GM20000 (cell line): ENCODE results near the gene CEPT1.

Experiments used
- DNase-seq: peaks from one replicate; pipeline ENCODE4 v3.0.0; 2012; ENCODE audit warnings: low spot score
- TF ChIP-seq, protein P1 (sequence below): IDR thresholded peaks from 2 replicates; pipeline ENCODE4 v1.5.1; 2012; ENCODE audit warnings: mild to moderate bottlenecking, control low read depth; ENCODE audit errors: extremely low read depth, missing control alignments

CEPT1 gene

DNA sequence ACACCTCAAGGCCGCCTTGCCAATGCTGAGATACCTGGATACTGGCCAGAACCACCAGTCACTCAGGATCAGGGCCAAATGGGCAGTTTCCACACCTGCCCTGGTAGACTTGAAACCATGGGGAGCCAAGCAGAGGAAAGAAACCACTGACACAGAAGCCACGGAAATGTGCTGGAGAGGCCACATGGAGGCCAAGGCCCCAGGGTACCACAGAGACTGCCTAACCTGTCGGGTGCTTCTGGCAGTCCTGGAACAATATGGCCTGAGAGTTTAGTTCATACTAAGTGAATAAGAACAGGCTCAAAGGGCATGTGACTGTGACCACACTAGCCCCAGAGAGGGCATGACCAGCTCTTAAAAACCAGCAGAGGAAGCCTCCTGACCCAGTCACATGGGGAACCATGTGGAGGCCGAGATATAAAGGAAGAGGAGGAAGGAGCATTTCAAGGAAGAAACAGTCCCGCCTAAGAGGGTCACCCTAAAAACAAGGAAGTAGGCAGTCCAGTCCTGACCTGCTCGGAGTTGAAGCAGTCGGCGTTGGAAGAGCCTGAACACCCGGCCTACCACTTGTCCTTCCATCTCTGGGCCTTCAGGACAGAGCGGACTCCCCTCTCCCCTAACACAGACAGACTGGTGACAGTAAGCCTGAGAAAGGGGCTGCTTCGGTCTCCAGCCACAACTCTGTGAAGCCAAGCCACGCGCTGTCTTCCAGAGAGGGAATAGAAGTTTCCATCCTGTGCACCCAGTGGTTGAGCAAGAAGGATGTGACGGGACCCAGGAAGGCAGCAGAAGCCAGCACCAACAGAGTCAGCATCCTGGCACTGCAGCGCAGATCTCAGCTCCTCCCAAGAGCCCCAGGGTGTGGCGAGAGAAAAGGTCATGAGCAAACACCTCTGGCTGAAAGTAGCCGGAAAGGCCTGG, 60.1 kb downstream of the CEPT1 start, which contains the start of gene DENND2D:
TSS of gene DENND2D (minus strand) at position 766 of the 921 bp plus-strand sequence. CDS start at position 579, 187 bp downstream.
- no peak for DNase-seq
- TF ChIP-seq, protein P1, sequence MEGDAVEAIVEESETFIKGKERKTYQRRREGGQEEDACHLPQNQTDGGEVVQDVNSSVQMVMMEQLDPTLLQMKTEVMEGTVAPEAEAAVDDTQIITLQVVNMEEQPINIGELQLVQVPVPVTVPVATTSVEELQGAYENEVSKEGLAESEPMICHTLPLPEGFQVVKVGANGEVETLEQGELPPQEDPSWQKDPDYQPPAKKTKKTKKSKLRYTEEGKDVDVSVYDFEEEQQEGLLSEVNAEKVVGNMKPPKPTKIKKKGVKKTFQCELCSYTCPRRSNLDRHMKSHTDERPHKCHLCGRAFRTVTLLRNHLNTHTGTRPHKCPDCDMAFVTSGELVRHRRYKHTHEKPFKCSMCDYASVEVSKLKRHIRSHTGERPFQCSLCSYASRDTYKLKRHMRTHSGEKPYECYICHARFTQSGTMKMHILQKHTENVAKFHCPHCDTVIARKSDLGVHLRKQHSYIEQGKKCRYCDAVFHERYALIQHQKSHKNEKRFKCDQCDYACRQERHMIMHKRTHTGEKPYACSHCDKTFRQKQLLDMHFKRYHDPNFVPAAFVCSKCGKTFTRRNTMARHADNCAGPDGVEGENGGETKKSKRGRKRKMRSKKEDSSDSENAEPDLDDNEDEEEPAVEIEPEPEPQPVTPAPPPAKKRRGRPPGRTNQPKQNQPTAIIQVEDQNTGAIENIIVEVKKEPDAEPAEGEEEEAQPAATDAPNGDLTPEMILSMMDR, result no peak

DNA sequence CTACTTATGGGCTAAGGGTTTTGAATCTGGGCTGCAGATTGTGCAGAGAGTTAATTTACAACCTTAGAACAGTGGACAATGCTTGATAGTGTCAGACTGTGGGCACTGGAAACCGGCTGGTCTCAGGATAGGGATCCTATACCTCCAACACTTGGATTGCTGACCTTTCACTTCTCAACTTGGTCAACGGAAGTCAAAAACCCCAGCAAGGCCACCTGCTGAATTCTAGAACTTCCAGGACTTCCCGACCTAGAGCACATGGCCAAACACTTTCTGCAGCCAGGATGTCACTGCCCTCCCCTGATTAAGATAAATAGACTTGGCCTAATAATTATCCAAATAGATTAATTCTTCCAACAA, 60.8 kb downstream of the CEPT1 start:
- TF ChIP-seq, protein P1, result no peak
- no peak for DNase-seq

DNA sequence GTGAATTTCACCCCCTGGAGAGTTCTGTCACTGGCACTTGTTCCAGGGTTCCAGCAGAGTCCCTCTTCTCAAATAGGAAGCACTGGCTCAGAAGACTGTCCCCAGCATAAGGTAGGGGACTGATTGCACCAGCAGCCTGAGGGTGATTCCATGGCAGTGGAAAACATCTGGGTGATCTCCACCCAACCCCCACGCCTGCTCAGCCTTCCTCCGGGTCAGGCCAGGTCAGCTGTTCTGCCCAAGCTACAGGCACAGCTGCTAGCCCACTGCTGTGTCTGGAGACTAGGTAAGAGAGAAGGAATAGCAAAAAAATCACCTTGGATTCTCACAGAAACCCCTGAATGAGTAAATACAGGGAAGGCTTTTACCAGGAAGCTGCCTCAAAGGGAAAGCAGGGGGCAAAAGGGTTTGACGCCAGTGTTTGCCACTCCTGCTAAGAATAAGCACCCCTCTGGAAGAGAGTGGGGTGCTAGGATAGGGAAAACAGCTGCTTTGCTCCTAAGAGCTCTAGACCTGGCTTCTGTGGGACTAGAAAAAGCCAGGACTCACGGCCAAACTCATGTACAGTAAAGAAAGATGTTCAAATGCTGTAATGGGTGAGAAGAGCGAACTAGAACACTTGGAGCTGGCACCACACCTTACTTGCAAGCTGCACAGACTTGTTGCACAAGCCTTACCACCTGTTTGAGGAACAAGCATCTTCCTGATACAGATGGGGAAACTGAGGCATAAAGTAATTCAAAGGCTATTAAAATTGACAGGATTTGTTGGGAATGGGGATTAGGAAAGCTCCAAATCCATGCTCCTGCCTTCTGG, 61.5 kb downstream of the CEPT1 start:
- TF ChIP-seq, protein P1, result no peak
- DNase-seq, result no peak

DNA sequence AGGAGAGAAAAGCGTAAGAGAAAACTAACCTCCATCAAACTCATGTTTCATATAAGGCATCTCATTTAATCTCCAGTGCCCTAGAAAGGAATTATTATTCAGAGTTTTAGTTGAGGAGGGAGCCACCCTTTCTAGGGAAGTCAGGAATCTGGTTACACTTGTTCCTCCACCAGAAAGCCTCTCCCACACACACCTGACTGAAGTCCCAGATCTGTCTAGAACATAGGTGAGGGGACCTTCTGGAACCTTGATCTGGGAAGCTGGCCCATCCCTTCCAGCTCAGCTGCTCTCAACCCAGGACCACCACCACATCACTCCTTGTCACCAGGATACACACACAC, 62.3 kb downstream of the CEPT1 start:
- no peak for DNase-seq
- TF ChIP-seq, protein P1, result no peak

DNA sequence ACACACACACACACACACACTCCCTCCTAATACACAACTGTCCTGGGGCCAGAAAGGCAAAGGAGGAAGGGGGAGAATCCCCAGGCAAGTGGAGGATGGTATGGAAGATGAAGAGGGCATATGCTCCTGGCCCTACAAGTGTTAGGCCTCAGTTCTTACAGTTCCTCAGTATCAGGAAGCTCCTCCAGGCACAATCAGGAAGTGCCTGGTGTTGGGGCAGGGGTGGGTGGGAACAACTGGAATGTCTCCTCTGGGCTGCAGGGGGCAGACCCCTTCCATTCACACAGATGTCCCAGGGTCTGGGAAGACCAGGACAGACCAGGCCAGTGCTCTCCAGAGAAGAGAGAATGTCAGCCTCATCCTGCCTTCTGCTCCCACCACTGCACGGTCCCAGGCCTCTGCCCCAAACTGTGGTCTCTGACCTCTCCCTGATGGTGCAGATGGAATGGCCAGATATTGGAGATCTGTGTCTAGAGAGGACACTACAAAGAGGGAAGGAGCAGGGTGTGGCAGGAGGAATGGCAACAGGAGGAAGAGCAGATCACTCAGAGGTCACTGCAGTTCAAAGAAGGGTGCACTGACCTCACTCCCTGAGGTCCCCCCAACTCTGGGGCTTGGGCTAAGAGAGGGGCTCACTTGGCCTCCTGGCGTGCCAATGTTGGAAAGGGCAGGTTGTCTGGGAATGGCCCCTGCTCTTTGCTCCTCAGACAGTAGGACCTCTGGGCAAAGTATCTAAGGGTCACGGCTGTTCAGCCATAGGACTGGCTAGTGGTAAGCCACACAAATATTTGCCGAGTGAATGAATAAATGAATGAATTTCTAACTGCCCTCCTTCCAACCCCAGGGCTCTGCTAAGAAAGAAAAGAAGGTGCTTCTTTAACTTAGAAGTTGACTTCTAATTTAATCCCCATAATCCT, 62.9 kb downstream of the CEPT1 start:
- TF ChIP-seq, protein P1, result no peak
- no peak for DNase-seq

DNA sequence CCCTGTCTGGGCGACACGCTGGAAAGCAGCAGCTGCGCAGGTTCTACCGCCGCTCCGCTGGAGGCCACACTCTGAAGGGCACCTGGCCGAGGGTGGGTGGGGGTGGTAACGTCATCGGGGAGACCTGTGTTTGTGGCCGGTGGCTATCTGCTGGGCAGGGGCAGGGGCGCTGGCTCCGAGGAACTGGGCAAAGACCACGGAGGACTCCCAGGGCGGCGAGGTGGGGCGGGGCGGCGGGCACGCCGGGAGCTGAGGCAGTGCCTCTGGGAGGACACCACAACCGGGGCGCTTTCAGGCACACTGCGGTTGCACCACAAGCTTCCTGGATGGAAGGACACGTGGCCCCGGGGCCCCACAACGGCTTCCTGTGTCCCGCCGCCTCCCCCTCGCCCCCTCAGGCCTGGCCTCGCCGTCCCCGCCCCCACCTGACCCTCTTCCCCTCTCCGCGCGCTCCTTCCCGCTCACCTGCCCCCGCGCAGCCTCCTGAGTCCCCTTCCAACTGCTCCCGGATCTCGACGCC, 63.7 kb downstream of the CEPT1 start:
- peak; percentile 88 for DNase-seq

More for the DNA sequence above, 63.7 kb downstream of the CEPT1 start:
- TF ChIP-seq, protein P1, result no peak
